Ovary (tissue), 9 donors: ENCODE results near the gene HYCC2. TPM values are rescaled to one million over a fixed set of nuclear protein-coding genes. Genes with fewer than 3 reads are reported as not detected.
"Not testable (repeated sequence)": the region's sequence is repeated elsewhere in the genome, so short reads cannot be mapped to it uniquely, and the experiment has no call there.

Source experiments
- DNase-seq, 5 donors: peaks; one replicate each; pipeline ENCODE4 v3.0.0-alpha.2; 2019 to 2020
- H3K27ac ChIP-seq, 2 donors: fragments of 200-600 bp; one replicate each; pipeline versions ENCODE4 v1.5.1 to v1.8.0; 2019 to 2022
- H3K27me3 ChIP-seq: fragments of 200-600 bp; one replicate; pipeline ENCODE4 v1.8.0; 2022
- H3K36me3 ChIP-seq: fragments of 200-600 bp; sonication (generic); one replicate; pipeline ENCODE4 v1.5.1; 2019
- H3K4me1 ChIP-seq: one replicate; pipeline ENCODE4 v1.8.1; 2013; ENCODE audit warnings: mild to moderate bottlenecking, moderate library complexity; ENCODE audit not compliant: insufficient read depth
- H3K4me3 ChIP-seq: fragments of 200-600 bp; sonication (generic); one replicate; pipeline ENCODE4 v1.5.1; 2017
- H3K9me3 ChIP-seq, 2 donors: fragments of 200-600 bp in 1 of 2; sonication (generic) in 1 of 2; one replicate each; pipeline versions ENCODE4 v1.5.1 to v1.8.1; 2013 to 2019; ENCODE audit warnings: mild to moderate bottlenecking in 1 of 2, moderate library complexity in 1 of 2
- EP300 ChIP-seq: sonication (generic); formaldehyde crosslinking; IDR thresholded peaks from one replicate; pipeline ENCODE4 v1.6.1; 2017; ENCODE audit warnings: antibody characterized with exemption
- POLR2A ChIP-seq: fragments of 450-650 bp; IDR thresholded peaks from one replicate; pipeline ENCODE4 v1.6.1; 2017; ENCODE audit warnings: antibody characterized with exemption, mild to moderate bottlenecking, moderate library complexity
- WGBS, 3 donors: extraction: QIAGEN DNeasy Blood & Tissue Kit in 1 of 3; methylation state at CpG; one replicate each; pipeline versions ENCODE4 v1.1.5 to v1.1.7; 2013 to 2017; 5-methylcytosine and 5-hydroxymethylcytosine counted together
- intact Hi-C, 4 donors: fragments of 100-400 bp; cut with DNase I; formaldehyde crosslinking; loops; one replicate each; pipeline versions ENCODE4 v1.11.0 to v1.15.1; 2022 to 2023
- polyA plus RNA-seq, 2 donors: library from polyadenylated mRNA; stranded (reverse); fragments of 200-250 nt in 1 of 2; fragments of 350-450 nt in 1 of 2; fragmentation: Illumina TruSeq in 1 of 2; extraction: RNeasy Lipid Tissue Mini Kit (QIAGEN cat#74804) in 1 of 2; gene quantifications; one replicate each; pipeline ENCODE4 v1.2.3, GENCODE V29; 2013 to 2014
- total RNA-seq, 7 donors: library from RNA; depleted of rRNA in 2 of 7; stranded (reverse); fragments of >200 nt in 2 of 7; fragmentation: NEBNext Ultra II Directional in 3 of 7; extraction: Animal tissue kit (Norgen Biotek cat#: 25700) in 3 of 7; gene quantifications; one replicate each; pipeline versions ENCODE4 v1.1.0 to v1.2.4, GENCODE V29; 2016 to 2023
- TF ChIP-seq, protein P1 (sequence below), 3 donors: fragments of 450-650 bp in 2 of 3; fragments of 200-600 bp in 1 of 3; IDR thresholded peaks; one replicate each; pipeline versions ENCODE4 v1.5.1 to v1.8.0; 2016 to 2022; ENCODE audit warnings: antibody characterized with exemption in 3 of 3, mild to moderate bottlenecking in 1 of 3
- donor health status: DM: no; HTN: no; CAD: no; lungs with moderate emphysema.
- donor health status: DM: no; HTN: no; CAD: no.
- donor health status: Bipolar disorder and iron deficiency.
- donor health status: DM: yes; HTN: yes; CAD: no.
- donor health status: DM: no; HTN: no; CAD: no.
- donor health status: DM: yes; HTN: yes; CAD: no.

HYCC2 gene
- total and polyA plus RNA-seq, 9 donors, result 3.4 to 21.1 (median 13.7) TPM

DNA sequence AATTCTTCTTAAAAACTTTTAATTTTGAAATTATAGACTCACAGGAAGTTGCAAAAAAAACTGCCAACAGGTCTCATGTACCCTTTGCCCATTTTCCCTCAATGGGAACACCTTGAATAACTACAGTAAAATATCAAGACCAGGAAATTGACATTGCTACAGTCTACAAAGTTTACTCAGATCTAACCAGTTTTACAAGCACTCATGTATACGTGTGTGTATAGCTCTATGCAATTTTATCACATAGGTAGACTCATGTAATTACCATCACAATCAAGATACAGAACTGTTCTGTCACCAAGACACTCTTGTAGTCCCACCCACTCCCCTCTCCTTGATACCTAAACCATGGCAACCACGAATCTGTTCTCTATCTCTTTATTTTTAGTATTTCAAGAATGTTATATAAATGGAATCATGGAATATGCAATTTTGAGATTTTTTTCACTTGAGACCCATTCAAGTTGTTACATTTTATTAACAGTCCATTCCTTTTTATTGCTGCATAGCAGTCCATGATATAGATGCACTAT, 6.6 kb downstream of the HYCC2 start:
- no peak overlapping the region for H3K4me3 ChIP-seq
- no peak for TF ChIP-seq EP300
- TF ChIP-seq, protein P1, sequence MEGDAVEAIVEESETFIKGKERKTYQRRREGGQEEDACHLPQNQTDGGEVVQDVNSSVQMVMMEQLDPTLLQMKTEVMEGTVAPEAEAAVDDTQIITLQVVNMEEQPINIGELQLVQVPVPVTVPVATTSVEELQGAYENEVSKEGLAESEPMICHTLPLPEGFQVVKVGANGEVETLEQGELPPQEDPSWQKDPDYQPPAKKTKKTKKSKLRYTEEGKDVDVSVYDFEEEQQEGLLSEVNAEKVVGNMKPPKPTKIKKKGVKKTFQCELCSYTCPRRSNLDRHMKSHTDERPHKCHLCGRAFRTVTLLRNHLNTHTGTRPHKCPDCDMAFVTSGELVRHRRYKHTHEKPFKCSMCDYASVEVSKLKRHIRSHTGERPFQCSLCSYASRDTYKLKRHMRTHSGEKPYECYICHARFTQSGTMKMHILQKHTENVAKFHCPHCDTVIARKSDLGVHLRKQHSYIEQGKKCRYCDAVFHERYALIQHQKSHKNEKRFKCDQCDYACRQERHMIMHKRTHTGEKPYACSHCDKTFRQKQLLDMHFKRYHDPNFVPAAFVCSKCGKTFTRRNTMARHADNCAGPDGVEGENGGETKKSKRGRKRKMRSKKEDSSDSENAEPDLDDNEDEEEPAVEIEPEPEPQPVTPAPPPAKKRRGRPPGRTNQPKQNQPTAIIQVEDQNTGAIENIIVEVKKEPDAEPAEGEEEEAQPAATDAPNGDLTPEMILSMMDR (IDR thresholded peaks at IDR 0.05), result no peak
- no peak for DNase-seq
- intact Hi-C loops, result loop anchor here in 2 of 4 donors (10.0 kb wide), 2 partner anchors 100 to 160 kb away; partner anchors contain the start of gene ORC2 (in 1 of the 2)
- 63 to 72% (median 65%) methylated on average over 2 of the region's 2 CpGs for WGBS, 3 donors
- peaks cover 1% of the 10 kb centered on the region for H3K4me1 ChIP-seq
- H3K27ac ChIP-seq, result no peak overlapping the region
- H3K36me3 ChIP-seq, result no peaks in the 10 kb centered on the region
- H3K9me3 ChIP-seq, result no peaks in the 10 kb centered on the region
- H3K27me3 ChIP-seq, result no peaks in the 10 kb centered on the region

DNA sequence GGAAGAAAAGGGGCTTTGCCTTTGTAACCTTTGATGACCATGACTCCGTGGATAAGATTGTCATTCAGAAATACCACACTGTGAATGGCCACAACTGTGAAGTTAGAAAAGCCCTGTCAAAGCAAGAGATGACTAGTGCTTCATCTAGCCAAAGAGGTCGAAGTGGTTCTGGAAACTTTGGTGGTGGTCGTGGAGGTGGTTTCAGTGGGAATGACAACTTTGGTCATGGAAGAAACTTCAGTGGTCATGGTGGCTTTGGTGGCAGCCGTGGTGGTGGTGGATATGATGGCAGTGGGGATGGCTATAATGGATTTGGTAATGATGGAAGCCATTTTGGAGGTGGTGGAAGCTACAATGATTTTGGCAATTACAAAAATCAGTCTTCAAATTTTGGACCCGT, 8.0 kb downstream of the HYCC2 start:
- H3K36me3 ChIP-seq, H3K27ac ChIP-seq, H3K27me3 ChIP-seq, H3K4me3 ChIP-seq, H3K9me3 ChIP-seq, H3K4me1 ChIP-seq, DNase-seq: not testable (repeated sequence)
- 91 to 95% (median 94%) methylated on average over 5 of the region's 5 CpGs for WGBS, 3 donors
- intact Hi-C loops, result loop anchor here in 2 of 4 donors (10.0 kb wide), 2 partner anchors 99 to 159 kb away; partner anchors contain the start of gene ORC2 (in 1 of the 2)

DNA sequence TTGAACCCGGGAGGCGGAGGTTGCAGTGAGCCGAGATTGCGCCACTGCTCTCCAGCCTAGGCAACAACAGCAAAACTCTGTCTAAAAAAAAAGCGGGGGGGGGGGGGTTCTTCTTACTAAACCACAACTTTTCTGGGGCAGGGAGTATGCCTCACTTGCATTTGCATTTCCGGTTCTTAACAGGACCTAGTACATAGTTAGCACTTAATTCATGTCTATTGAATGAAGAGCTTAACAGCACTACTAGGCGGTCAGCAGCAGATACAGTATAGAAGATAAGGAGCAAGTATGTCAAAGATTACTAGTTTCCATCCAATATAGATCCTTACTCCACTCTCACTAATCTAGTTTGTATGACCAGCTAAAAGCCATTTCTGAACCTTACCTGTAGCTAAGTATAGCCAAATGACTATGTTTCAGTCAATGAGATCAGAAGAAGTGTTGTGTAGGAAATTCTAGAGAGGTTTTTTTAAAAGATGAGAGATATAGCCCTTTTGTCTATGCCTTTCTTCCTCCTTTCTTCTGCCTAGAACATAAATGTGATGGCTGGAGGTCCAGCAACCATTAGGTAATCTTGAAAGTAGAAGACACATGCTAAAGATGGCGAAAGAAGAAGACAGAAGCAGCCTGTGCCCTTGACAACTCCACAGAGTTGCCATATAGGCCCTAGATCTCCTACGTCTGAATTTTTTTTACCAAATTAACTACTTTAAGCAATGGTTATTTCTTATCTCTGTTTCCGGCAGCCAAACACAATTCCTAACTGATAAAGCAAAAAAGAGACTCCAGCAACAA, 11.3 kb downstream of the HYCC2 start:
- Histone ChIP-seq H3K4me1 (no peaks in the 10 kb centered on the region), H3K4me3 (no peak overlapping the region), H3K36me3 (no peaks in the 10 kb centered on the region), H3K9me3 (no peaks in the 10 kb centered on the region), H3K27ac (no peak overlapping the region), H3K27me3 (no peaks in the 10 kb centered on the region)
- 93 to 94% (median 94%) methylated on average over 10 of the region's 10 CpGs for WGBS, 3 donors
- no peak for DNase-seq
- TF ChIP-seq, protein P1 (IDR thresholded peaks at IDR 0.05), result no peak
- TF ChIP-seq POLR2A (no peak), EP300 (no peak)
- intact Hi-C loops, result loop anchor here in 2 of 4 donors (10.0 kb wide), 2 partner anchors 95 to 155 kb away; partner anchors contain the start of gene ORC2 (in 1 of the 2)

DNA sequence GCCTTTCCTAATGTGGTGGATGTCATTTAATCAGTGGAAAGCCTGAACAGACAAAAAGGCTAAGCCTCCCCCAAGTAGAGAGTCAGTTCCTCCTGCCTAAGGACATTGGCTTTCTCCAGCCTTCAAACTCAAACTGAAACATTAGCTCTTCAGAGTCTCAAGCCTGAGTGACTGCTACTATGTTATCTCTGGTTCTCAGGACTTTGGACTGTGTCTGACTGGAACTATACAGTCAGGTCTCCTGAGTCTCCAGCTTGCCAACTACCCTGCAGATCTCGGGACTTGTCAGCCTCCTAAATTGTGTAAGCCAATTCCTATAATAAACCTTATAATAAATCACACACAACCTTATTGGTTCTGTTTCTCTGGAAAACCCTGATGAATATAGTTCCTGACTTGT, 12.6 kb downstream of the HYCC2 start:
- Histone ChIP-seq H3K27ac (no peak overlapping the region), H3K4me3 (no peak overlapping the region), H3K4me1 (no peaks in the 10 kb centered on the region), H3K9me3 (no peaks in the 10 kb centered on the region), H3K36me3 (no peaks in the 10 kb centered on the region), H3K27me3 (no peaks in the 10 kb centered on the region)
- WGBS, 3 donors, result 85 to 96% (median 95%) methylated on average over 1 of the region's 1 CpG
- no peak for DNase-seq
- intact Hi-C loops, result no loop called here
- TF ChIP-seq POLR2A (no peak), EP300 (no peak)
- TF ChIP-seq, protein P1 (IDR thresholded peaks at IDR 0.05), result no peak

DNA sequence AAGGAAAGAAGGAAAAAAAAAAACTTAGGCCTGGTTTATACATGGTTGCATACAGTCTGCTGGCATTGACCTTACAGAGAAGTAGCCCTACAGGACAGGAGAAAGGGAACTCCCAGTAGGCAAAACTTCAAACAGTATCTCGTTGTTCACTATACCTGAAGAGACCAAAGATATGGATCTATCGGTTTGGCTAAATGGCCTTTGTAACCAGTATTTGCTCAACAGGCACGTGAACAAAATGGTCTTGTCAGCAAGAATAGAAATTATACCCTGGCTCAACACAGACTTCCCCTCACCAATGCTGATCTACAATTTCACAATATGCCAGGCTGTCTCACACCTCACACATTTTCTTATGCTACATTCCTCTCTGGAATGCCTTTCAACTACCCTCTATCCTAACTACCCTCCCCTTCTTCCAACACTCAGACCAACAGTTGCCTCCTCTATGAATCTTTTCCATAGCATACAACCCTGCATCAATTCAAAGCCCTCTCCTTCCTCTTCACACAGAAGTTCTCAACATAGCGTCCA, 13.7 kb downstream of the HYCC2 start:
- intact Hi-C loops, result no loop called here
- no peaks in the 10 kb centered on the region for H3K9me3 ChIP-seq
- no peak overlapping the region for H3K4me3 ChIP-seq
- H3K27ac ChIP-seq, result no peak overlapping the region
- no peaks in the 10 kb centered on the region for H3K36me3 ChIP-seq
- H3K4me1 ChIP-seq, result no peaks in the 10 kb centered on the region
- DNase-seq, result no peak
- WGBS, 3 donors, result 77 to 81% (median 78%) methylated on average over 4 of the region's 4 CpGs
- H3K27me3 ChIP-seq, result no peaks in the 10 kb centered on the region
- no peak for TF ChIP-seq POLR2A
- TF ChIP-seq, protein P1 (IDR thresholded peaks at IDR 0.05), result no peak
- no peak for TF ChIP-seq EP300
